Measurements from ENCODE around the gene ENO4.
A peak's percentile ranks its signal among the peaks of the same experiment; 100 is the strongest.

Gene ENO4

DNA sequence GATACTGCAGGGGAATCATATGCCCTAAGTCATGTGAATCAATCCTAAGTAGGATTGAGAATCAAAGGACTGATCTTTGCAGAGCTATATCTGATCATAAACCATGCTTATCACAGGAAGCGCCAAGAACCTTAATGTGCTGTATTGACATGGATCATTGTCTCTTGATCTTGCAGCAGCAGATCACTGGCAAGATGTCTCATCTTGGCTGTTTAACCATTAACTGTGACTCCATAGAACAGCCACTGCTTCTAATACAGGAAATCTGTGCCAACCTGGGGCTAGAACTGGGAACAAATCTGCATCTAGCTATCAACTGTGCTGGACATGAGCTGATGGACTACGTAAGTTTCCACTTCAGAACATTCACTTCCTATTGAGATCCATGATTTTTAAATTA lies 21.6 kb downstream of the ENO4 start:
- no peak for DNase-seq (ENCODE audit: low spot score)

DNA sequence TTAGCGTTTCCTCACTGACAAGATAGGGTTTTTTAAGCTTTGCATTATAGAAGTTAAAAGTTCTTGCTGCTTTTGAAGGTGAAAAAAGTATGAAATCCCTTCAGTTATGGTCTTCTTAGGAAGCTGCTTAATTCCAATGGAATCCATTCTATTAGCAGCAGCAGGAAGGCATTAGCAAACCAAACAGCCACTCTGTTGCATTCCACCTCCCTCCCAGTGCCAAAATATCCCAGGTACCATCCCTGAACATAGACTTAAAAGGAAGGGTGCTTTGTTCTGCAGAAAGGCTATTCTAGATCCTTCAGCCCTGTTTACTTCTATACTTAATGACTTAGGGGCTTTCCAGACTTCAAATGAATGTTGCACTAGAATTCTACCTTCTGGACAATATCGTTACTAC lies 23.8 kb downstream of the ENO4 start:
- no peak for DNase-seq (ENCODE audit: low spot score)

DNA sequence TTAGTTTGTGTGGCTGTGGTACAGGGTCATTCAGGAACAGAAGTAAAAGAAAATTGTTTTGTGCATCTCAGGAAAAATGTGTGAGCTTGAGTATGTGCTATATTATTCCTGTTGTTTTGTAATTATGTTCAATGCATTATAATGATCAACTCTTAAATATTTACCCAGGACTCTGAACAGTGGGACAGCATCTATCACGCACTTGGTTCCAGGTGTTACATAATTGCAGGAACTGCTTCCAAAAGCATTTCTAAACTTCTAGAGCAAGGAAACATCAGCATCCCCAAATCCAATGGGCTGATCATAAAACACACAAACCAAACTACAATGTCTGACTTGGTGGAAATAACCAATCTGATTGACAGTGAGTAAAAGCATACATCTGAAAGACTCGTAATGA lies 26.6 kb downstream of the ENO4 start:
- no peak for DNase-seq (ENCODE audit: low spot score)

DNA sequence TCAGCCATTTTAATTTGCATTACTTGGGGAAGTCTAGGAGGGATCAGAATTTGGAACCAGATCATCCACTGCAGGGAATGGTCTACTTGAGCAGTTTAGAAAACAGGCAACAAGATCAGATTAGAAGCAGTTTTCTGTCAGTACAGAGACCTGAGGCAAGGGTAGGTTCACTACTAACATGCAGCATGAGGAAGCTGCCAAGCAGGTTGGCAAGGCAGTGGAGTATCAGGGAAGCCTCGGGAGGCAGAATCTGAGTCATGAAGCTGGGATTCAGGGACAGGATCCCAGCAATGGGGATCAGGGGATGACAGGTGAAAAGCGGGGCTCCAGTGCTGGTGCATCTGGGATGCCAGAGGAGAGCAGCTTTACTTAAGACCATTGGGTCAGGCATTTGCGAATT lies 28.1 kb downstream of the ENO4 start:
- DNase-seq (ENCODE audit: low spot score) = no peak

DNA sequence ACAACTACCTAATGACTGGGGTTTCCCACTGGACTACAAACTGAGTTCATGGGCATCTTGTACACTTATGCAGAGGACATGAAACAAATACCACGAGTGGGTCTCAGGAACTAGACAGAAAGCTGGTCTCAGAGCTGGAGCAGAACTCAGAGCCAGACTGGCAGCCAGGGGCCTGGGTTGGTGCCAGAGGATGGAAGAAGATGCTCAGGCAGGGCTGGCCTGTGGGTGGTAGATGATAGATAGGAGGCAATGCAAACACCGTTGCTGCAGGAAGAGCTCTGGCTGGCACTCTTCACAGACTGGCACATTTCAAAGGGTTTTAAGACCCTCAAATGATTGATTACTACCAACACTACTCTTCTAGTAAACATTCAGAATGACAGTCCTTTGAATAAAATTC lies 28.8 kb downstream of the ENO4 start:
- no peak for DNase-seq (ENCODE audit: low spot score)

DNA sequence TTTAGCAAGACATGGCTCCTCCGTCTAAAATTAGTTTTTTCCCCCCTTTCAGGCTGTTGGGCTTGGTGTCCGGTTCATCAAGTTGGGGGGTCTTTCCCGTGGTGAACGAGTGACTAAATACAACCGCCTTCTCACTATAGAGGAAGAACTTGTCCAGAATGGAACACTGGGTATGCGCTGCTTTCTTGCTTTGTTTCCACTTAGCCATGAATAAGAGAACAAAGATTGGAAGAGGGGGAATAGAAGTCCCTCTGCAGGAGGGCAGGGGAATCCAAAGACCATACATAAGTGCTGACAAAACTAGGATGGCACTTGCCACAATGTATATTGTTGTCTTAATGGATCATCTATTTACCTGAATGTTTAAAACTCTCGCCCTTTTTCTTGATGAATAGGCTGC lies 30.5 kb downstream of the ENO4 start:
- no peak for DNase-seq (ENCODE audit: low spot score)

DNA sequence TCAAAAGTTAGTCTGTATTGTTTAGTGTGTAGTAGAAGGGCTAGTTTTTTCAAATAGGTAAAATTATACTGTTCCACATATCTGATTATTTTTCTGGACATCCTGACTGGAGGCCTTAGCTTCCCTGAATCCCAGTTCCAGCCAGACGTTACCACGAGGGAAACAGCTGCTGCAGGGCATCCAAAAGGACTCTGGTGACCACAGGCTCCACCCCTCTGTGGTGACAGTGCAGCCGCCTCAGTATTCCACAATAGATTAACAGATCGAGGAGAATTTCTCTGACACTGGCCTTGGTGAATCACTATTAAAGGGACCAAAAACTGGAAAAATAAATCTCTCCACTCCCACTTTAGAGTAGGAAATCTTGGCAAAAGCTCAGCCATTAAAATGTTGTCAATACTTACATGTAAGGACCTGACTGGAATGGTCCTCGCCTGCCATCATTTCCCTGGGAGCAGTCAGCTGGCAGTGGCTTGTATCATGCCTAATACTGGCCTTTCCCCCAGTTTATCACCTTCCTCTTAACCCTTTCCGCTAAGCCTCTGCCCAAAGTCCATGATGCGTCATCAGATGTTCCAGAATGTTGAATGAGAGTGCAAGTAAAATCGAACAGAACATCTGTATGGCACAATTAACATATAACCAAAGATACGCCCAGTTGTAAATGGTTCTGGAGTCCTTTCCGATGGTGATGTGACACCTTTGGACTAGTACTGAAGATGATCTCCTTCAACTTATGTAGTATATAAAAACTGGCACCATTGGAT lies 31.6 kb downstream of the ENO4 start:
- no peak for DNase-seq (ENCODE audit: low spot score)

DNA sequence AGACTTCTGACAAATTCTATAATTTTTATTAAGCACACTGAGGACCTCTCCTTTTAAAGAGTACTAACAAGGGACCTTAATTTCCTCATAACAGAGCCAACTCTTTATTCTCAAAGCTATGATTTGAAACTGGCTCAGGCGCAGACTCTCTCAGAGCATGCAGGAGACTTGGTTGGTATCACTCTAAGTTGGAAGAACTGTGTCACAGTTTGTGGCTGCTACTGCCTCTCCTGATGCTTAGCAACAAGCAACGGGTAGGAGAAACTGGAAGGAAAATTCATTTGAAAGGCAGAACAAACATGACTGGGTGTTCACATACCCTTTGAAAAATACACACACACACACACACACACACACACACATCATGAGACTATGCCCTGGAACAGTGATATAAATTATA lies 33.3 kb downstream of the ENO4 start:
- DNase-seq (ENCODE audit: low spot score) = no peak

DNA sequence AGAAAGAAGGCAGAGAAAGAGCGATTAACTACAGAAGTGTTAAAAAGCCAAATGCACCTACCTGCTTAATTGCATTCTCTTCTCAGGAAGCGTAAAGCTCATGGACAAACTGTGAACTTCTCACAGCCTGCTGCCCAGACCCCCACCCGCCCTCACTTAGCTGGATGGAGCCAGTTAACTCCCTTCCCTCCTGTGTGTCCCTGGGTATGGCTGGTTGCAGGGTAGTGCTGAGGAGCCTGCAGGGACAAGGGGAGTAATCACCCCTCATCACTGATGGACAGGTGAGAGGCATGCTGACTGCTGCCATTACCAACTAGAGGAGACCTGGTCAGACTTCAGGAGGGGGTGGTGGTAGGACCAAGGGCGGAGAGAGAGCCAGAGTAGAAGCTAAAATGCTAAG lies 37.5 kb downstream of the ENO4 start:
- no peak for DNase-seq (ENCODE audit: low spot score)

DNA sequence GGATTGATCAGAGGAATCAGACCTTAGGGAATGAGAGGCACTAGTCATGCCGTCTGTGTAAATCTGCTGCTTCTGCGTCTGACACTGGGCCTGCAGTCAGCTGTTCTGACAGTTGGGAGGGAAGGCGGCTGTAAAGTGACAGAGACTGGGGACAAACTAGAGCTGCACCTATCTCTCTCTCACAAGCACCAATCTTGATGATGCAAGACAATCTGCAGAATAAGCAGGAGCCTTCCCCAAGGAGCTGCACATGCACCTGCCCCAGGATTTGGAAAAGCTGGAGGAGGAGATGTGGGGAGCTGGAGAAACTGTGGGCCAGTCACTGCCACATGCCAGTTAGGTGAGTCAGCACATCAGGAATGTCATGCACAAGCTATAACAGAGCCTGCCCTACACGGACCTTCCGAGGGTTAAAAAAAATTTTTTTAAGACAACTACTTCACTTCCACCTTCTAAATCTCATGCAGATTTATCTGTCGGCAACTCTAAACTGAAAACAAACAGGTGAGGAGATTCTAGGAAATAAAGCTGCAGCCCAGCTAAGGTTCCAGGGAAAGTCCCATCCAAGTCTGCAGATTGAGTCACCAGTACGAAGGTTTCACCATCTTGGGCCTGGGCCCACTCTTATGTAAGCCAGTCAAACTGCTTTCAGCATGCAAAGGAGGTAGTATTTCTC lies 39.2 kb downstream of the ENO4 start:
- peak; percentile 28 for DNase-seq (ENCODE audit: low spot score)

DNA sequence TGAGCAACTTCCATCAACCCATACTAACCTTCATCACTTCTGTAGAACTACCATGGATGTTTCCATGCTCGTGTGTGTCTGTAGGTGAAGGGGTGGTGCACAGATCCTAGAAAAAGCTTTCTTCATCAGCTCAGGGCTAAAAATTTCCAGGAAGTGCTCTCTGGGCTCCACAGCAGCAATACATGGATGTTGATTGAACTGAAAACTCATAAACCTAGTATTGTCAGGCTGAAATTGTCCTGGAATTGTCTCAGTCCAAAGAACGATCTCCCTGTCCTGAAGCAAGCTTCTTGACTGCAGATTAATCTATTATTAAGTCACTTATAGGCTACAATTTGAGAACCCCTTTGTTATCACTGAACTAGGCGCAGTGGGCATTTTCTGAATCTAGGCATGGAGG lies 39.8 kb downstream of the ENO4 start:
- no peak for DNase-seq (ENCODE audit: low spot score)

DNA sequence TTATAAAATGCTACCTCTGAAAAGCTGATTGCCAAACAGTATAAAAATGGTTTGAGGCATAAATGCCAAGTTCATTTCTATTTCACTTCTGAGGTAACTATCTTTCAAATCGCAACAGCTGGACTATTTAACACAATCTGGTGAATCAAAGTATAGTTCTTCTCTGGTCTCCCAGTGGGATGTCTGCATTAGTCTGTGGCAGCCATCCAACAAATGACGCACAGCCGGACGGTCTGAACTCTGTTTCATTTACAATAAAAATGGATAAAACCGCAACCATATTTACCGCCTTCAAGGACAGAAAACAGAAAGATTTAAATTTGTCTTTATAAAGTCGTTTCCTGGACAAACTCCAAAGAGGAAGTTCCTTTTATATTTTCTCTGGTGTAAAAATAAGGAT lies 41.9 kb downstream of the ENO4 start:
- DNase-seq (ENCODE audit: low spot score) = no peak

DNA sequence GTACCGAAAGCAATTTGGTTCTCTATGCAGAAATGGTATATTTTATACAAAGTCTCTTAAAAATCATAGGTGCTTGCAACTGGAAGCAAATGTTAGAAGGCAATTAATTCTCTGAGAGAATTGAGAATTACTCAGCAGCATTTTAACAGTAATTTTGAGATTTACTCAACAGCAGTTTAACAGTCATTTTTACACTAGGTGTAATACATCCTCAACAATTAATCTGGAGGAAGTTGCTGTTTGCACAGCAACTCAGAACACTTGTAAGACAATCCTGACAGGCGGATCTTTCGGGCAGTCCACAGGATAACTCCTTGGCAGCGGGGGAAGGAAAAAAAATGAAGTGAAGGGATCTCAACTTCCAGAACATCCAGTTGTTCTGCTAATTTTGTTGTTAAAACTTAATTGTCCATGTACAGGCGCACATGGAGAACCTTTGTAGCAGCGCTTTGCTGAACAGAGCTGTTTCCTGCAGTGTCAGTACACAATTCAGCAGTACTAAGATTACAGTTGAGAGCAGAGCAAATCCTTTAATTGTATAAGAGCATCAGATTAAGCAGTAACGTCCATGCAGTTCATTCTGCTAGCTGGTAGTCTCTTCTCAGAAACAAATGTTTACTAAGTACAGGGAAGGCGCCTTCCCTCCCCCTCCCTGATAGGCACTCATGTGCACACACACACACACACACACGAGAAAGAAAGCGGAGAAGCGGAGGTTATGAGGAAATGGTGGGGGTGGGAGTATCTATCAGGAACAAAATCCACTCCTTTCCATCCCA lies 43.8 kb downstream of the ENO4 start:
- no peak for DNase-seq (ENCODE audit: low spot score)

DNA sequence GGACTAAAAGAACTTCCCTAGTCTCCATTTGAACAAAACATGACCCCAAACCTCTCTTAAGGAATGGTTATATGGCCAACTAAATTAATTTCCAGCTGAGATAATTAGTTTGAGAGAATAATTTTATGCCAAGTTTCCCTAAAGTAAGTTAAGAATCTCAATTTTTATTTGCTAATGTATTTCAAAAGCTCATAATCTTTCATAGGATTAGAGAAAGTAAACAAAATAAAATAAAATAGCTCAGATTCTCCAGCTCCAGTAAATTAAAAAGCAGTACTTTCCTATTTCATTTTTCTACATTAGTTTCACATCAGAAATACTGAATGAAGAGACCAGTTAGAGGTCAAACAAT lies 44.4 kb downstream of the ENO4 start:
- DNase-seq (ENCODE audit: low spot score) = no peak

DNA sequence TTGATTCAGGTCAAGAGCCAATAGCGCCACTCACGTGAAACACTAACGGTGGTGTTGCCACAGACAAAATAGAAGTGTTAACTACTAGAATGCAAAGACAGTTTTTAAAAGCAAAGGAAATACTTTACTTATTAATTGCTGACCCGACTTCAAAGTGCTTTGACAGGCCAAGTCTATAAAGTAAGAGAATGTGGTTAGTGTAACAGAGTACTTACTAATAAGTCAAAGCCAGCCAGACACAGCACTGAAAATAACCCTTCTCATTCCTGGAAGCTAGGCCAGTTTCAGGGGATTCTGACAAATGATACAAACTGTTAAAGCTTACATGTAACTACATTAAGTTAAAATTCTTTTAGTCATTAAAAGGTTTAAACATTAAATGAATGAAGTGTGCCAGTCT lies 50.3 kb downstream of the ENO4 start:
- DNase-seq (ENCODE audit: low spot score) = no peak

DNA sequence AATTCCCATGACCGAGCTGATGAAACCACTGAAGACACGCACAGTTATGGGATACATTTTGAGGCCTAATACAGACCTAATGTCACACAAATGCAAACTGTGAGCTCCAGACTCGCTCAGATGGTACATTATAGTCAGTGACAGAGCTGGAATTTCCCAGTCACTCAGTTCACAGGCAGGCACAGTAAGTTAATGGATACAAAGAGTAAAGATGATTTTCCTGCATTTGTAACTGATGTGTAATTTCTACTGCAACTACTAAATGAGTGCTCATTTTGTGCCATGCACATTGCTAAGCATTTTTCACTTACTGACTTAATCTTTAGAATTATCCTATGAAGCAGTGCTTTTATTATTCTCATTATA lies 56.5 kb downstream of the ENO4 start:
- no peak for DNase-seq (ENCODE audit: low spot score)

DNA sequence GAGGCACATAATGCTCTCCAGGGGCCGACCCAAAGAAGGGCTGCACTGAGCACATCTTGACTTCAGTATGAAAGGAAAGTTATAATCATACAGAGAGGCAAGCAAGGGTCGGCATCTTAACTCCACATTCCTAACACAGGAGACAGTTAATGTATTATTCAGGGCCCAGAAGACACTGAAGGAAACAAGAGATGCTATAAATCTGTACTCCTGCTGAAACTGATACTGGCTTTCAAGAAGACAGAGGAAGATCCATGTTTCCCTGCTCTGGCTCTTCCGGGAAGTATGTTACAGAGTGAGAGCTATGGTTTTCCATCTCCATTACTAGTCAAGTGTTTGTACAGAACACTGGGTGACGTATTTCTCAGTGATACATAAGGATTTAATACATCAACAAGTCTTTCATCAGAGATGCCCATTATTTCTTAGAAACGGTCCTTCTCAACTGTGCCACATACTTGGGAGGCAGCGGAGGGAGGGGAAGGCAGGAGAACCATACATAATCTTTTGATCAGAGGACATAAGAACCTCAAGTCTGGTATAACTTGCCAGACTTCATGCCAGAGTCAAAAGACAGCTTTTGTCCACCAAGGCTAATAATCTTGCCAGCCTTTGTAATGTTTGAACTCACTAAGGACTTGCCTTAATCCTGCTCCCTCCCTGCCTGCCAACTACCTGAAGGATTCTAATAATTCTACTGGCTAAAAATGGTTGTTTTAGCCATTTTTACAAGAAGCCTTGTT lies 58.1 kb downstream of the ENO4 start:
- no peak for DNase-seq (ENCODE audit: low spot score)

DNA sequence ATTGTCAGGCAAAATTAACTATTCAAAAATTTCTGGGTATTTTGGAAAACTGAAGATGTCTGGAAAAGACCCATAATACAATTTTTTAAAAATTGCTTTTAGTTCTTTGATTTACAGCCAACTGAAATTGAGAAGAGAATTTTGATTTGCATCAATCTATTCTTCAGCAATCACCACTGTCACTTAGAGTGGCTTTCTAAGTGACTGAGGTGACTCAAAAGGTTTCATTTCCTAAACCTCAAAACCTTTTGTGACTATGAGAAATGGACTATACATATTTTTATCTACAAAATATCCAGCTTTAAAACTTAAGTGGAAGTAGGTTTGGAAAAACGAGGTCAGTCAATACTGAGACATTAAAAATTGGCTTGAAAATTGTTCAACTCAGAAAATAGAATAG lies 60.0 kb downstream of the ENO4 start:
- DNase-seq (ENCODE audit: low spot score) = no peak

DNA sequence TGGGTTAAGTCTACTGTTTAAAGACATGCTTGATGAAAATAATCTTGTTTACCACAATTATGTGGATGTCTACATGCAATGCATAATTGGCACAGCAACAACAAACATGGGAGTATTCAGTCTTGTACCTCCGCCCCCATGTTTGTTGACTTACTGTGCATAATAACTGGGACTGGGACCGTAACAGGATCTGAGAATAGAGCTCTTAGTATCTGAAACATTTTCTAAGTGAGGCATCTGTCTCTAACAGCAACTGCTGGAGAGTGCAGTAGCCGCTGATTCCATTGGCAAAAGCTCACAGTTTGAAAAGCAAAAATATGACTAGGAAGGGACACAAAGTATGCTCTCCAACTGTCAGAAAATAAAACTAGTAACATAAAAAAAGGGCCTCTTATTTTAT lies 61.6 kb downstream of the ENO4 start:
- DNase-seq (ENCODE audit: low spot score) = no peak

DNA sequence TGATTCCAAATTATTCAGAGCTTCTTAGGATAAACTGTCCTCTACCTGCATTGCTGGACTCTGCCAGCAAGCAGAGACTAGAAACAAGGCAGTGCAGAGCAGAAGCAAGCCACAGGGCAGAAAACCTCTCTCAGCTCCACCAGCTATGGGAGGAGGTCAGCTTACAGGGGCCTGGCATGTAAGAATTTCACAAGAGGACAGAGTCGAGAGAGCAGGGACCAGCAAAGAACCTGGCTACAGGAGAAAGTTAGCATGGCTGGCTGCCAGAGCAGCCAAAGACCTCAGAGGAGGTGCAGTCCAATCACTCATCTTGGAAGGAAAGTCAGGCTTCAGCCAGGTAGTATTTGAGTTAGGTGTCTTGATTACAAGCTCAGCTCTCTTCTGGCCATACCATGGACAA lies 62.9 kb downstream of the ENO4 start:
- no peak for DNase-seq (ENCODE audit: low spot score)

DNA sequence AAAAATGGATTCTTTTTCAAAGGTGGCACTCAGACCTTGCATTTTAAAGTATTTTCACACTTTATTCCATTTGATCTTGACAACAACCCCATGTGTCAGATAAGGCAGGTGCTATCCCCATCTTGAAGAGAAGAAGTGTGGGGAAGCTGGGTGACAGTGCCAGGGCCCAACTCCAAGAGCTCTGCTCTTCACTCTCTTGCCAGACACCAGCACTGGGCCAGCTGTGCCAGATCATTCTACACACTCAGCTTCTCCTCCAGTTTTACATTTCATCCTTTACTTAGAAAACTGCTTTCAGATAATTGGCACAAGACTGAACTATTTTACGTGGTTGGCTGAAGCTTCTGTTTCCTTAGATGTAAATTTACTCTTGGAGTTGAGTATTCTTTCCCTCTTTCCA lies 64.4 kb downstream of the ENO4 start:
- DNase-seq (ENCODE audit: low spot score) = no peak

DNA sequence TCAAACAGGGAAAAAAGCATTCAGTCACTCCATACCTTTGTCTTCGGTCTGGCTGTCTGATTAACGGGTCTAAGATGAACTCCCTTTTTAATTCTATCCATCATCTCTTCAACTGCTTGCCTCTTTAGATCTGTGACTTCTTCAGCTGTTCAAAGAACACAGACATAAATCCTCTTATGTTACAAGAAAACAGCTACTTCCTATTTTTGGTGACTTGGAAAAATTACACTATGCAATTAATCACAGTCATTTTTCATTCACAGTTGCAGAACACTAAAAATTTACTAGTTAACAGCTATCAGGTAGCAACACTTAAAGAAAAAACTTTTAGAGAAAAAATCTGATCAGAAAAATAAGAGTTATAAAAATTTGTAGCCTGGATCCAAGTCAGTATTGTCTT lies 66.0 kb downstream of the ENO4 start:
- DNase-seq (ENCODE audit: low spot score) = no peak

DNA sequence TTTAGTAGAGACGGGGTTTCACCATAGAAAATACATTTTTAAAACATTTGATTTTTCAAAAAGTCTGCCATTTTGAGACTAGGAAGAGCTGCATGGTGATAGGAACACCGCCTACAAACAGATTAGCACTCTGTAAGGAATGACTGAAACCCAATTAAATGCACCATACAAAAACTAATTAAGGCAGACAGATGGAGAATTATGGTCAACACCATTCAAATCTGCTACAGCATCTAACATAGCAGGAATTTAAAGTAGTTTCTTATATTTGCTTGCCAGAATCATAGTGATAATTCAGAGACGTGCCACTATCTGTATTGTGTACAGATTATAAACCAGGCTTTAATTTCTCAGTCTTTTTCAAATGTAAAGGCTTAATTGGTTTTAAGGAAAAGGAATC lies 68.2 kb downstream of the ENO4 start:
- no peak for DNase-seq (ENCODE audit: low spot score)

Measured in hepatic stellate cell (primary cell).